HG03460 (cell line): ENCODE measurements around the gene TIMM44.
A peak's percentile ranks its signal among the peaks of the same experiment; 100 is the strongest.

ENCODE experiments used
- ATAC-seq: cut with Tn5 transposase; IDR thresholded peaks from one replicate; pipeline ENCODE4 v1.9.1; 2021; ENCODE audit not compliant: unreplicated experiment

The TIMM44 gene

GRCh38 chr19:7915250-7916102 is 28.0 kb downstream of the TIMM44 start:
- ATAC-seq: no peak

- no peak for ATAC-seq
Measured at GRCh38 chr19:7914598-7915045, 28.8 kb downstream of the TIMM44 start, which contains the start of gene TGFBR3L. TSS of gene TGFBR3L (plus strand) at chr19:7914830.

- ATAC-seq: no peak
Measured at GRCh38 chr19:7914099-7914498, 29.4 kb downstream of the TIMM44 start.

GRCh38 chr19:7913652-7914051 is 29.8 kb downstream of the TIMM44 start:
- ATAC-seq: no peak

- no peak for ATAC-seq
Measured at GRCh38 chr19:7912697-7913564, 30.5 kb downstream of the TIMM44 start.

GRCh38 chr19:7912144-7912696 is 31.2 kb downstream of the TIMM44 start:
- ATAC-seq: no peak

GRCh38 chr19:7911508-7912143 is 31.8 kb downstream of the TIMM44 start:
- ATAC-seq: no peak

GRCh38 chr19:7910321-7911161 is 32.9 kb downstream of the TIMM44 start:
- no peak for ATAC-seq

- ATAC-seq: no peak
Measured at GRCh38 chr19:7909471-7910067, 33.9 kb downstream of the TIMM44 start.

- no peak for ATAC-seq
Measured at GRCh38 chr19:7908742-7909461, 34.6 kb downstream of the TIMM44 start.

GRCh38 chr19:7908078-7908699 is 35.3 kb downstream of the TIMM44 start:
- no peak for ATAC-seq

- no peak for ATAC-seq
Measured at GRCh38 chr19:7907544-7907943, 35.9 kb downstream of the TIMM44 start.

GRCh38 chr19:7907122-7907521 is 36.3 kb downstream of the TIMM44 start:
- no peak for ATAC-seq

GRCh38 chr19:7905859-7906258 is 37.6 kb downstream of the TIMM44 start:
- ATAC-seq: no peak

GRCh38 chr19:7905268-7905667 is 38.2 kb downstream of the TIMM44 start:
- no peak for ATAC-seq

- peak; percentile 23 for ATAC-seq
Measured at GRCh38 chr19:7904074-7905020, 39.1 kb downstream of the TIMM44 start.

GRCh38 chr19:7903244-7904073 is 40.0 kb downstream of the TIMM44 start, which contains the start of gene MAP2K7:
TSS of gene MAP2K7 (plus strand) at chr19:7903877. CDS start at chr19:7903945, 68 bp downstream.
- peak; percentile 72 for ATAC-seq
